Right ventricle myocardium inferior (tissue), 1 donor: ENCODE data around the gene RPS25. TPM values are rescaled to one million over a fixed set of nuclear protein-coding genes. Genes with fewer than 3 reads are reported as not detected.
"Not testable (repeated sequence)": the region's sequence is repeated elsewhere in the genome, so short reads cannot be mapped to it uniquely, and the experiment has no call there.

Experiments
- ATAC-seq: fragments of 200-7000 bp; cut with Tn5 transposase; one replicate; pipeline ENCODE4 v1.9.1; 2020; ENCODE audit warnings: mild to moderate bottlenecking, moderate library complexity
- DNase-seq: peaks from one replicate; pipeline ENCODE4 v3.0.0; 2021; ENCODE audit errors: missing footprints
- intact Hi-C: fragments of 100-400 bp; cut with DNase I; formaldehyde crosslinking; loops from one replicate; pipeline ENCODE4 v1.11.0; 2022
- long read RNA-seq: library from polyadenylated mRNA; unstranded; transcript quantifications from one replicate; pipeline ENCODE4 v2.0.0, GENCODE V29; 2021
- total RNA-seq: library from RNA; stranded (reverse); fragmentation: NEBNext Ultra II Directional; extraction: Animal tissue kit (Norgen Biotek cat#: 25700); gene quantifications from one replicate; pipeline ENCODE4 v1.2.1, GENCODE V29; 2021
- donor health status: DM: no; HTN: yes; CAD: no; lungs with severe emphysema.

Gene RPS25
- total RNA-seq = 876 TPM
- long read RNA-seq, transcript RPS25-202 (5 exons, 835 nt) = major isoform, 247 of 412 reads
- long read RNA-seq, transcript RPS25-204 (3 exons, 1,462 nt) = minor isoform, 158 of 412 reads
- long read RNA-seq, partial matches to known transcripts = 1 of 412 reads
- long read RNA-seq, other reads (novel, unspliced or antisense) = 4 of 412 reads

DNA sequence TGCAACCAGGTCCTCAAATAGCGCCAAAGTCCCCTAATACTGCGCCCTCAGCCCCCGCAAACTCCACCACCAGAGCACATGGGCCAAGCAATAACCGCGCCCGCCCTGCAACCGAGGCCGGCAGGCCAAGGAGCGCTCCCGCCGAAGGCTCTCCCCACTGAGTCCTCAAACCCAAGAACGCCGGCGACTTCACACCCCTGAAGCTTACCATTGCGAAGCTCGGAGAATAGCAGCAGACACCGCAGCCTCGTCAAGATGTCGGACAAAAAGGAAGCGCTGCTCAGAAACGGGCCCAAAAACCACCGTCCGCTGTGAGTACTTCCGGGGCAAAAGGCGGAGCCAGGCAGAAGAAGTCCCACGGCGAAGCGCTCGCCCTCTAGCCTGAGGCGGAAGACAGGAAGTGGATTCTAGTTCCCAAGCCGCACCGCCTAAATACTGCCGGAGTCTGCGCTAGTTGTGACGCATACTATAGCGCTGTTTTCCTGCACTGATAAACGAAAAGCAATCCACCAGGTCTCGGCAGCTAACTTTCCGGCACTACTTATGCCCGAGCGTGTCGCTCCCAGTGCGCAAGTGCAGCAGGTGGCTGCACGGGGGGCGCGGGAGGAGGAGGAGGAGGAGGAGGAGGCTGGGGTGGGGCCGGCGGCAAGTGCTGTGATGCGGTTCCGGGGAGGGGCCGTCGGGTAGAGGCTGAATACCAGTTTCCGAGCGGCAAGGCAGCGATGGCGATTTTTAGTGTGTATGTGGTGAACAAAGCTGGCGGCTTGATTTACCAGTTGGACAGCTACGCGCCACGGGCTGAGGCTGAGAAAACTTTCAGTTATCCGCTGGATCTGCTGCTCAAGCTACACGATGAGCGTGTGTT lies at the start of gene RPS25, which contains the start of gene TRAPPC4:
TSS of gene RPS25 (minus strand) at position 270 of the 865 bp plus-strand sequence. CDS start at position 211, 59 bp downstream.
TSS of gene TRAPPC4 (plus strand) at position 693 of the 865 bp plus-strand sequence. CDS start at position 723, 30 bp downstream.
- peak; percentile 96 for ATAC-seq
- DNase-seq = peak; percentile 96
- intact Hi-C loops = no loop called here

GRCh38 chr11:119067371-119068222 lies 49.5 kb upstream of the RPS25 start, which contains the start of gene VPS11:
VPS11 (plus strand) TSS chr11:119067818; CDS start chr11:119067824, 6 bp downstream.
- intact Hi-C loops = loop anchor here (2.0 kb wide), 1 partner anchor 17 kb away; the partner anchor contains the start of gene HMBS
- peak; percentile 99 for ATAC-seq
- peak; percentile 99 for DNase-seq

- intact Hi-C loops = no loop called here
- ATAC-seq = no peak
- DNase-seq = no peak
Observed at GRCh38 chr11:119065369-119065768, 47.2 kb upstream of the RPS25 start.

GRCh38 chr11:119062779-119063178 lies 44.6 kb upstream of the RPS25 start:
- no peak for ATAC-seq
- intact Hi-C loops = no loop called here
- no peak for DNase-seq

DNA sequence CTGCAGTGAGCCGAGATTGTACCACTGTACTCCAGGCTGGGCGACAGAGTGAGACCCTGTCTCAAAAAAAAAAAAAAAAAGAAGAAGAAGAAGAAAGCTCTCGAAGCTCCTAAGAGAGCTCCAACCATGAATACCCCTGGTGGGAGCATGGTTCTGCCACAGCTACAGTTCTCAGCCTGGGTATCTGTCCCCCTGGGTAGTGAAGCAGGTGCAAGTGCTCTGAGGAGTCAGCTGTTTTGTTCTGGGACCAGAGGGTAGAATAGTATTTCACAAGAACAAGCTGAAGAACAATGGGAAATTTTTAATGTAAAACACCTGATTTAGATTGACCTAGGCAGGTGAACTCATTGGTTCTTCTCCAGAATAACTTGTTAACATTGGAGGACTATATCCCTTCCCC lies 43.1 kb upstream of the RPS25 start:
- DNase-seq (no peak), ATAC-seq (no peak)
- intact Hi-C loops = no loop called here

GRCh38 chr11:119059128-119059527 lies 41.0 kb upstream of the RPS25 start:
- ATAC-seq, DNase-seq, intact Hi-C loops: not testable (repeated sequence)

- ATAC-seq = peak; percentile 96
- intact Hi-C loops = no loop called here
- DNase-seq = peak; percentile 100
Observed at GRCh38 chr11:119057000-119057769, 39.0 kb upstream of the RPS25 start, which contains the start of gene HYOU1. HYOU1 (minus strand) TSS chr11:119057205; CDS start chr11:119056160, 1,045 bp downstream.

DNA sequence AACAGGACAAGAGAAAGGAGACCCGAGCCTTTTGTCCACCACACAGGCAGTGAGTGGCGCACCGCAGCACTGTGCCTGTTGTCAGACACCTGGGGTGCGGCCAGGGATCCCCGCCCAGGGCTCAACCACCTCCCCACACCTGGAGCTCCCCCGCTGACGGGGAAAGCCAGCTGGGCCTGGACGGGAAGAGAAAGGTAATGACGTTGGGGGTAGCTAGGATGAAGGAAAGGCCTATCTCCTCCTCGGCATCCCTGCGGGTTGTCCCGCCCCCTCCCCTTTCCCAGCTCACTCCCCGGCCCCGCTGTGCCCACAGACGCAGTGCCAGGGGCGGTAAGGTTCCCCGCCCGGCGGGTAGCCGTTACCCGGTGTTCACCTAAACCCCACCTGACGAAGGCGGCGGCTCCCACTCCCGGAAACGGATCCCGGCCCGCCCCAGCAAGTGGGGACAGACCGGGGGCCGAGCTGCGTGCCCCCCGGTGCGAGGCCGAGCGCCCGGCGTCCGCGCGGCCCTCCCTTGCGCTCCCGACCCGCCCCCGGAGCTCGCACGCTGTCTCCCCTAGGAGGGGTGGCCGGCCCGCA lies 38.4 kb upstream of the RPS25 start:
- ATAC-seq (peak; percentile 6), DNase-seq (no peak)
- intact Hi-C loops = no loop called here

DNA sequence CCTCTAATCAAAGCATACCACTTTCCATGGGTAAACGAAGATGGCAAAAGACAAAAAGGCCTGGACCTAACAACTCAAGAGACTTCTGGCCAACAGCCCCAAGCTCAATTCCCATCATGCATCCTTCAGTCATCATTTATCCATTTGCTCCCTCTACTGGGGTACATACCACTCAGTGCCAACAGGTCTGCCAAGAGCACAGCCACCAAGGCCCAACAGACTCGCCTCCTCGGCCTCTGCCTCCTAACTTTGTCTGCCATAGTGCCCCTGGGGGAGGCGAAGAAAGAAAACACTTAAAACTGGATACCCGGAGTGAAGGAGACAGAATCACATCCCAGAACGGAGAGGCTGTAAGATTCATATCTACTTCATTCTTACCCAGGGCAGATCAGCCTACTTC lies 37.8 kb upstream of the RPS25 start:
- intact Hi-C loops = no loop called here
- DNase-seq = no peak
- no peak for ATAC-seq

DNA sequence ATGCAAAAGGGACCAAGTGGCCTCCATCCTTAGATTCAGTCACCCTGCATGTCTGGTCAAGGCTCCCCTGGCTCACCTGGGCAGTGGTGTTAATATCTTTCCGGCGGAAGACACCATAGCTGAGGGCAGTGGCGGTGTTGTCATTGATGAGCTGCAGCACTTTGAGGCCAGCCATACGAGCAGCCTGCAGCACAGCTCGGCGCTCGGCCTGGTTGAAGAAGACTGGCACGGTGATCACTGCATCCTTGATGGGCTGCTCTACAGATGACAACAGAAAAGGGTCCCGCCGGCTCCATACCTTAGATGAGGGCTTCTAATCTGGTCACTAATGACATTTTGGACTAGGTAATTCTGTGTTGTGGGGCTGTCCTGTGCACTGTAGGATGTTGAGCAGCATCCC lies 36.3 kb upstream of the RPS25 start:
- DNase-seq = no peak
- no peak for ATAC-seq
- intact Hi-C loops = no loop called here

GRCh38 chr11:119052163-119052814 lies 34.1 kb upstream of the RPS25 start:
- DNase-seq = no peak
- no peak for ATAC-seq
- intact Hi-C loops = no loop called here

DNA sequence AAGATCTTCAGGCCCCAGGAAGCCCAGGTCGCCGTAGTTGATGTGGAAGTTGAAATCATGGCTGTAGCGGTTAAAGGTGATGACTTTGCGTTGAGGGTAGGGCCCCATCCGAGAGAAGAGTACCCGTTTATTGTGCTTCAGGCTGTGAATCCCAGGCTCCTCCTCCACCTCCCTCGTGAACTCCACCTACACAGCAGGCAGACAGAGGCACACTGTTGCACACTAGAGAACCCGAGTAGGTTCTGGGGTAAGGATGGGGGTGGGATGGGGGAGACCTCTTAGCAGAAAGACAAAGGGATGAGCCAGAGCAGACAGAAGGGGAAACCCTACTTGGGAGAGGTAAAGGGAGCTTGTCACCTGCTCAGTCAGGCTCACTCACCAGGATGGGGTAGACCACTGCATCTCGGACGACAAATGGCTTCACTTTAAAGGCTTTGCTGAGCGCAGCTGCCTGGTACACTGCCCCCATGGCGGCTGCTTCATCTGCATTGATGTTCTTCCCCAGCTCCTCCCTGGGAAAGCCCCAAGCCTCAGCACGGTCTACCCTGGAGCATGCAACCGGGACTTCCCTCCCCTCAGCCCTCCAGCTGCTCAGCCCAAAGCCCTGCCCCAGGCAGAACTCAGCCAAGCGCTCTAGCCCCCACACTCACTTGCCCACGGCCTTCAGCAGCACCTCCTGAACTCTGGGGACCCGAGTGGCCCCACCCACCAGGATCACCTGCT lies 33.5 kb upstream of the RPS25 start:
- no peak for DNase-seq
- ATAC-seq = no peak
- intact Hi-C loops = no loop called here

DNA sequence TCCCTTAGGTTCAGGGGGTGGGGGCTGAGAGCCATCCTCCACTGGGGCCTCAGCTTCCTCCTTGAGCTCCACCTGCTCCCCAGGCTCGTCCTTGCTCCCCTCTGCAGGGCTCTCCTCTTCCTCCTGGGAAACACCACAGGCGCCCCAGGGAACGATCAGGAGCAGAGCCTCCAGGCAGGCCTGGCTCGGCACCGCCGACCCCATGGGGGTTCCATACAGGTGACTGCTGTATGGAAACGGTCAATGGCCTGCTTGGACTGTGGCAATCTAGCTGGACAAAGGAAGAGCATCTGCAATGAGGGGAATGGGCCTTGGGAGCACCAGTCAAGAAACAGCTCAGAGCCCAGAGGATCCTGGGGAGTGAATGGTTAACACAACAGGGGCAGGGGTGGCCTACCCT lies 30.9 kb upstream of the RPS25 start:
- intact Hi-C loops = no loop called here
- ATAC-seq = no peak
- no peak for DNase-seq

DNA sequence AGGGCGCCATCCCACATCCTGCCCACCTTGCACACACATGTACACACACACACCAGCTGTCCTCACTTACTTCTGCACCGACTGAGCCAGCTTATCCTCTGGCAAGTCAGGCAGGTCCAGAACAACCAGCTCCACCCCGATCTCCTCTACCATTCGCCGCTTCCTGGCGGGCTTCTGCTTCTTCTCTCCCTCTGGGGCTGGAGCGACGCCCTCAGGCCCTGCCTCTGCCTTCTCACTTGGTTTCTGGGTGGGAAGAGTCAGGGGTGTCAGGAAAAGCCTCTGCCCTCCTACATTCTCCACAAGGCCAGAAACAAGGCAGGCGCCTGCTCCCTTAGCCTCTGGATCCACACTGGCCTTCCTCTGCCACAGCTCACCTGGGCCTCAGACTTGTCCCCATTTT lies 30.5 kb upstream of the RPS25 start:
- ATAC-seq (no peak), DNase-seq (no peak)
- intact Hi-C loops = no loop called here

GRCh38 chr11:119047205-119047604 lies 29.1 kb upstream of the RPS25 start:
- intact Hi-C loops = no loop called here
- ATAC-seq = no peak
- DNase-seq = no peak

GRCh38 chr11:119046489-119046888 lies 28.3 kb upstream of the RPS25 start:
- DNase-seq = no peak
- intact Hi-C loops = no loop called here
- ATAC-seq = no peak

DNA sequence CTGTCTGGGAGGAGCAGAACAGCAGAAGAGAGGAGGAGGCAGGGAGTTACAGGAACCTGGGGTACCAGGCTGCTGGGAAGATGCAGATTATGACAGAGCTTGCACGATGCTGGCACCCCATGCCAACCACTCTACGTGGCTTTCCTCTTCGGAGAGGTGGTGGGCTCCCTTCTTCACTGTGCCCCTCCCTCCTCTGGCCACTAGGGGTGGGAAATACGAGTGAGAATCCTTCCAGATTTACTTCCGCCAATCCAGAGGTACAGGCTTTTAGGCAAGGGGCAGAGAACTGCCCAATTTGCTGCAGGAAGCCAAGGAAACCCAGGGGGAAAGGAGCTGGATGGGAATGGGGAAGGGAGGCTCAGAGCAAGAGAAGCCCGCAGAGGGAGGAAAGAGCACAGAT lies 26.6 kb upstream of the RPS25 start:
- no peak for DNase-seq
- ATAC-seq = no peak
- intact Hi-C loops = no loop called here
